Omental fat pad (tissue), 4 donors: ENCODE data around the gene TADA2B. TPM values are rescaled to one million over a fixed set of nuclear protein-coding genes. Genes with fewer than 3 reads are reported as not detected.

ENCODE experiments used
- ATAC-seq: fragments of 150-250 bp; one replicate; pipeline ENCODE4 v1.9.1; 2016; ENCODE audit warnings: mild to moderate bottlenecking, moderate library complexity; ENCODE audit not compliant: low FRiP score
- DNase-seq: peaks from one replicate; pipeline ENCODE4 v3.0.0-alpha.2; 2019; ENCODE audit warnings: low spot score
- total RNA-seq, 4 donors: library from RNA; depleted of rRNA; stranded (reverse); fragments of >200 nt; gene quantifications; one replicate each; pipeline ENCODE4 v1.1.0, GENCODE V29; 2016
- TF ChIP-seq, protein P1 (sequence below), 3 donors: fragments of 450-650 bp; IDR thresholded peaks; one replicate each; pipeline ENCODE4 v1.5.1; 2016 to 2017; ENCODE audit warnings: antibody characterized with exemption in 3 of 3, mild to moderate bottlenecking in 3 of 3, moderate library complexity in 2 of 3

TADA2B gene
- total RNA-seq, 4 donors from 2014 or later = 12.2 to 20.5 (median 16.5) TPM

DNA sequence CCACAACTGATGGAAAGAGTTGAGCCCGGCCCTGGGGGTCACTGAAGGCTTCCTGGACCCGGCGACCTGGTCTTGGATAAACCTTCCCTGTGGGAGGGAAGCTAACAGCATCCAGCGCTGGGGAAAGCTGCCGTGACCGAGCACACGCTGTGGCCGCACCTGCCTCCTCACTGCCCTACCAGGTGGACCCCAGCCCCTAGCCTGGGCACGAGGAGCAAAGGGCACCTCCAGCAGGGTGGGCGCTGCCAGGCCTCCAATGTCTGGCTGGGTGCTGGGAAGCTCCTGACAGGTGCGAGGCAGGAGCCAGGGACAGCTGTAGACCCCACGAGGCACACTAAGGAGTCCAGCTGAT, 7.9 kb downstream of the TADA2B start:
- ATAC-seq (no peak), DNase-seq (no peak)
- TF ChIP-seq, protein P1, sequence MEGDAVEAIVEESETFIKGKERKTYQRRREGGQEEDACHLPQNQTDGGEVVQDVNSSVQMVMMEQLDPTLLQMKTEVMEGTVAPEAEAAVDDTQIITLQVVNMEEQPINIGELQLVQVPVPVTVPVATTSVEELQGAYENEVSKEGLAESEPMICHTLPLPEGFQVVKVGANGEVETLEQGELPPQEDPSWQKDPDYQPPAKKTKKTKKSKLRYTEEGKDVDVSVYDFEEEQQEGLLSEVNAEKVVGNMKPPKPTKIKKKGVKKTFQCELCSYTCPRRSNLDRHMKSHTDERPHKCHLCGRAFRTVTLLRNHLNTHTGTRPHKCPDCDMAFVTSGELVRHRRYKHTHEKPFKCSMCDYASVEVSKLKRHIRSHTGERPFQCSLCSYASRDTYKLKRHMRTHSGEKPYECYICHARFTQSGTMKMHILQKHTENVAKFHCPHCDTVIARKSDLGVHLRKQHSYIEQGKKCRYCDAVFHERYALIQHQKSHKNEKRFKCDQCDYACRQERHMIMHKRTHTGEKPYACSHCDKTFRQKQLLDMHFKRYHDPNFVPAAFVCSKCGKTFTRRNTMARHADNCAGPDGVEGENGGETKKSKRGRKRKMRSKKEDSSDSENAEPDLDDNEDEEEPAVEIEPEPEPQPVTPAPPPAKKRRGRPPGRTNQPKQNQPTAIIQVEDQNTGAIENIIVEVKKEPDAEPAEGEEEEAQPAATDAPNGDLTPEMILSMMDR (IDR thresholded peaks at IDR 0.05) = no peak

DNA sequence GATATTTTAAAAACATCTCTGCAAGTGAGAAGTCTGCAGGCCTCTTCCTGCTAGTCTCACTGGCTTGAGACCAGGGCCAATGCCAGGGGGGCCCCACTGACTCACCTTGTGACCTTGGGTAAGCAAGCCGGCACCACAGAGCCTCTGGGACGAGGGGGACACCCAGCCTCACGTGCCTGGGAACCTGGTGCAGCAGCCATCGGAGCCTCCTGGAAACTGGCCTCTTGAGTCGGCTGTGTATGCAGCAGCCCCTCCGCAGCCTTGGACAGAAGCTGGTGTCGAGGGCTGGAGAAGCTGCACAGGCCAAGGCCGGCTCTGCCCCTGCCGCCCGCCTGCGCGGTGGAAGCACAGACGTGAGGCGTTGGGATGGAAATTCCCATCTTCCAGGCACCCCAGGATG, 8.7 kb downstream of the TADA2B start:
- TF ChIP-seq, protein P1 (IDR thresholded peaks at IDR 0.05) = no peak
- no peak for DNase-seq
- ATAC-seq = no peak

DNA sequence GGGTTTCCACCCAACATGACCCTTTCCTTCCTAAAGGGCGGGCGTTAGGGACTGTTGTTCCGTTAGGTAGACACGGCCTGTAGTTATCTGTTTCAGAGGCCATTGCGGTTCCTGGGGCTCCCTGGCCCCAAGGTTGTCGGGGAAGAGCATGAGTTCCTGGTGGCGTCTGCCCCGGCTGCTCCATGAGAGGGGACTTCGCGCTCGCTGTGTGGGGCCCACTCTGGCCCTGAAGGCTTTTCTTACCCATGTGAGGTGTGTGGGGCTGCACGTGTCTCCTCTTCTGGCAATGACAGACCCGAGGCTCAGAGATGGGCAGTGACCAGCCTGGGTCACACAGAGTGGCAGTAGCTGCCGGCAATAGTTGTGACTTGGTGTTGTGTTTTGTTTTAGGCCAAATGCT, 9.1 kb downstream of the TADA2B start:
- TF ChIP-seq, protein P1 (IDR thresholded peaks at IDR 0.05) = no peak
- no peak for ATAC-seq
- no peak for DNase-seq

DNA sequence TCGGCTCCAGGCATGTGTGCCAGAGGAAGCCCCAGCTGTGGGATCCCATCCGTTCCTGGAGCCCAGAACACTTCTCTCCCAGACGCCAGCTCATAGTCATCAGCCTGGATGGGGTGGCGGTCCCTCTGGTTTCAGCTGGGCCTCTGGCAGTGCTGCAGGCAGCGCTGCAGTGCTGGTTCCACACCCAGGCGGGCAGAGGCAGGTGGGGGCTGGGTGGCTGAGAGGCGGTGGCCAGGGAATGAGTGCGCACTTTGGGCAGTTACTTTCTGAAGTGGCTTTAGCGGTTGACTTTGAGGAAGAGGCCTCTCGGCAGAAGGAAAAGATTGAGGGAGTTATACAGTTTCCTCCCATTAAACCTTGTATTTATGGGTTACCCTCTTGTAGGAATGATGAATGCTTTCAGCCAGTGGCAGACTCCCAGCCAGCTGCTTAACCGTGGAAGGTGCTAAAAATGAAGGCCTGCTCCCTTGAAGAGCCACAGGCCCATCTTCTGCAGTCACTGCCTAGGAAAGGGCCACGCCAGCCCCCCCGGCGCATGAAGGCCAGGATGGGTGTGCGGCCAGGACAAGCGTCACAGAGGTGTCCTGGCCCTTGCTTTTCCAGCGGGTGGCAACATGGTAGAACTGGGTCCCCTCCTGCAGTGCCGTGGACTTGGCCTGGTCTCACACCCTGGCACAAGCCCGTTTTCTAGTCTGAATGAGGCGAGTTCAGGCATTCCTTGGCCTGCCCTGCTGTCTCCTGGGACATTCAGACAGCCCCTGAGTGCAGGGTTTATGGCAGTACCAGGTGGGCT, 9.9 kb downstream of the TADA2B start:
- DNase-seq (no peak), ATAC-seq (no peak)
- TF ChIP-seq, protein P1 (IDR thresholded peaks at IDR 0.05) = no peak

DNA sequence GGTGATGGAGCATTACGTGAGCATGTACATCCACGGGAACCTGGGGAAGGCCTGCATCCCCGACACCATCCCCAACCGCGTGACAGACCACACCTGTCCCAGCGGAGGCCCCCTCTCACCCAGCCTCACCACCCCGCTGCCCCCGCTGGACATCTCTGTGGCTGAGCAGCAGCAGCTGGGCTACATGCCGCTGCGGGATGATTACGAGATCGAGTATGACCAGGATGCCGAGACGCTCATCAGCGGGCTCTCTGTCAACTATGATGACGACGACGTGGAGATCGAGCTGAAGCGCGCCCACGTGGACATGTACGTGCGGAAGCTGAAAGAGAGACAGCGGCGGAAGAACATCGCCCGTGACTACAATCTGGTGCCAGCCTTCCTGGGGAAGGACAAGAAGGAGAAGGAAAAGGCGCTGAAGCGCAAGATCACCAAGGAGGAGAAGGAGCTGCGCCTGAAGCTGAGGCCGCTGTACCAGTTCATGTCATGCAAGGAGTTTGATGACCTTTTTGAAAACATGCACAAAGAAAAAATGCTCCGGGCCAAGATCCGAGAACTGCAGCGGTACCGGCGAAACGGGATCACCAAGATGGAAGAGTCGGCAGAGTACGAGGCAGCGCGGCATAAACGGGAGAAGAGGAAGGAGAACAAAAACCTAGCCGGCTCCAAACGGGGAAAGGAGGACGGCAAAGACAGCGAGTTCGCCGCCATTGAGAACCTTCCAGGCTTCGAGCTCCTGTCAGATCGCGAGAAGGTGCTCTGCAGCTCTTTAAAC, 11.1 kb downstream of the TADA2B start:
- no peak for ATAC-seq
- TF ChIP-seq, protein P1 (IDR thresholded peaks at IDR 0.05) = no peak
- DNase-seq = no peak

DNA sequence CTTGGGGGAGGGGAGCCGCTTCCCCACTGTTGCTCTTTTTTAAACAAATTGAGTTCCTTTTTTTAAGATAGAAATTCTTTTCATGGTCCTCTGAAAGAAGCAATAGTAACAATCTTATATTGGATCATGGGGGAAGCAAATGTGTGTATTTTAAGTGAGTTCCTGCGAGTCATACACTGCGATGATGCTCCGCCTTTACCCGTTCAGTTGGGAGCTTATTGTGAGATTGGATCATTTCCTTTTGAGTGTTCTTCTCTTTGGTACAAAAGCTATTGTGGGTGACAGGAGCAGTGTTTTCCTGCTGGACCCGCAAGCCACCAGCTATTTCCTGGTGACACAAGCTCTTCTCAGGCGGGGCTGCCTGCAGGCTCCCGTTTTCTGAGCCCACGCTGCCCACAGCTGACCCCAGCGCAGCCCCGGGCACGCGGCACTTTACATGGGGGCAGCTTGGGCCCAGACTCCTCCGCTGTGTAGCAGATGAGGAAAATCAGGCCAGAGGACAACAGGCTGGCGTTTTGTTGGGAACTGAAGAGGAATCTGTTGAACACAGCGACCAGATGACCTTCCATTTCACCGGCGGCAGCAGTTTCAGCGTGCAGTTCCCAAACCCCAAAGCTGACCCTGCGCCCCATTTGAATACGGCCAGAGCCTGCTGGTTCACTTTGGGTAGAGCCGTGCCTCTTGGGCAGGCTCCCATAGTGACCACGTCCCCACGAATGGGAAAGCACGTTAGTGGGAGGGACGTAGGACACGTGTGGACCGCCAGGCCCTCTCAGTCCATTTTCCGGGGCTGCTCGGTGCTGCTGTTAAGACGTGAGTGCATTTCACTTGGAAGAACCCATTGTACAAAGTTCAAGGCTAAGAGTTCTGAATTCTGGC, 12.2 kb downstream of the TADA2B start:
- no peak for DNase-seq
- TF ChIP-seq, protein P1 (IDR thresholded peaks at IDR 0.05) = no peak

More for the DNA sequence above, 12.2 kb downstream of the TADA2B start:
- ATAC-seq = no peak
